Colonic mucosa (tissue), 4 donors: ENCODE results near the gene EPC2. TPM values are rescaled to one million over a fixed set of nuclear protein-coding genes. Genes with fewer than 3 reads are reported as not detected.
"Not testable (repeated sequence)": the region's sequence is repeated elsewhere in the genome, so short reads cannot be mapped to it uniquely, and the experiment has no call there.

Source experiments
- DNase-seq: peaks from one replicate; pipeline ENCODE4 v3.0.0-alpha.2; 2020
- H3K27ac ChIP-seq: fragments of 200-600 bp; one replicate; pipeline ENCODE4 v1.8.0; 2021
- H3K27me3 ChIP-seq: fragments of 200-600 bp; one replicate; pipeline ENCODE4 v1.8.0; 2021
- H3K36me3 ChIP-seq: fragments of 200-600 bp; one replicate; pipeline ENCODE4 v1.8.0; 2021
- H3K4me1 ChIP-seq: fragments of 200-600 bp; one replicate; pipeline ENCODE4 v1.8.0; 2021; ENCODE audit warnings: mild to moderate bottlenecking
- H3K4me3 ChIP-seq: fragments of 200-600 bp; one replicate; pipeline ENCODE4 v1.8.0; 2021
- H3K9ac ChIP-seq, 2 donors: one replicate each; pipeline ENCODE4 v1.7.0; 2013; ENCODE audit warnings: control low read depth in 2 of 2, low read depth in 2 of 2, low read length in 2 of 2
- H3K9me3 ChIP-seq: fragments of 200-600 bp; one replicate; pipeline ENCODE4 v1.8.0; 2021
- CTCF ChIP-seq: fragments of 200-600 bp; IDR thresholded peaks from one replicate; pipeline ENCODE4 v1.8.0; 2022; ENCODE audit warnings: antibody characterized with exemption, mild to moderate bottlenecking
- intact Hi-C: fragments of 100-400 bp; cut with DNase I; formaldehyde crosslinking; loops from one replicate; pipeline ENCODE4 v1.14.1; 2022
- total RNA-seq, 2 donors: library from RNA; stranded (reverse); fragmentation: NEBNext Ultra II Directional in 1 of 2; extraction: Animal tissue kit (Norgen Biotek cat#: 25700) in 1 of 2; gene quantifications; one replicate each; pipeline ENCODE4 v1.2.1, GENCODE V29; 2021
- donor health status: healthy.
- donor health status: DM: no; HTN: no; CAD: no.
- donor health status: DM: no; HTN: no; CAD: no.

Gene EPC2
- total RNA-seq, 2 donors from 2014 or later: 18.4 to 20.7 TPM

- peak overlapping the region; percentile 47 to 75 for H3K9ac ChIP-seq
- TF ChIP-seq CTCF: no peak
- no peaks in the 10 kb centered on the region for H3K36me3 ChIP-seq
- H3K27me3 ChIP-seq: no peaks in the 10 kb centered on the region
- no peaks in the 10 kb centered on the region for H3K9me3 ChIP-seq
- H3K4me1 ChIP-seq: no peaks in the 10 kb centered on the region
- intact Hi-C loops: no loop called here
- H3K4me3 ChIP-seq: peak overlapping the region; percentile 95
- H3K27ac ChIP-seq: peak overlapping the region; percentile 95
- DNase-seq: peak; percentile 66
Observed at GRCh38 chr2:148645539-148646230, 1.1 kb downstream of the EPC2 start.

GRCh38 chr2:148646231-148646559, 1.6 kb downstream of the EPC2 start:
- peak overlapping the region; percentile 95 for H3K27ac ChIP-seq
- DNase-seq: no peak
- no peaks in the 10 kb centered on the region for H3K36me3 ChIP-seq
- peak overlapping the region in 1 of 2 donors; percentile 47 for H3K9ac ChIP-seq
- TF ChIP-seq CTCF: no peak
- no peaks in the 10 kb centered on the region for H3K9me3 ChIP-seq
- no peaks in the 10 kb centered on the region for H3K4me1 ChIP-seq
- H3K4me3 ChIP-seq: peak overlapping the region; percentile 95
- intact Hi-C loops: no loop called here
- no peaks in the 10 kb centered on the region for H3K27me3 ChIP-seq

- H3K4me1 ChIP-seq, H3K27ac ChIP-seq: not testable (repeated sequence)
Observed at GRCh38 chr2:148647711-148648110, 3.2 kb downstream of the EPC2 start.

GRCh38 chr2:148649936-148650335, 5.4 kb downstream of the EPC2 start:
- no peaks in the 10 kb centered on the region for H3K36me3 ChIP-seq
- H3K27ac ChIP-seq: no peak overlapping the region
- no peak overlapping the region for H3K4me3 ChIP-seq
- H3K9me3 ChIP-seq: no peaks in the 10 kb centered on the region
- TF ChIP-seq CTCF: no peak
- H3K9ac ChIP-seq: no peak overlapping the region
- no peak for DNase-seq
- intact Hi-C loops: no loop called here
- H3K4me1 ChIP-seq: no peaks in the 10 kb centered on the region
- no peaks in the 10 kb centered on the region for H3K27me3 ChIP-seq

More at GRCh38 chr2:148647711-148648110, 3.2 kb downstream of the EPC2 start:
- H3K27me3 ChIP-seq, H3K4me3 ChIP-seq, intact Hi-C loops, H3K9ac ChIP-seq, DNase-seq, H3K9me3 ChIP-seq, H3K36me3 ChIP-seq: not testable (repeated sequence)

- TF ChIP-seq CTCF: no peak
Observed at GRCh38 chr2:148650881-148651280, 6.3 kb downstream of the EPC2 start.

GRCh38 chr2:148651972-148652371, 7.4 kb downstream of the EPC2 start:
- H3K9me3 ChIP-seq: no peaks in the 10 kb centered on the region
- TF ChIP-seq CTCF: no peak
- DNase-seq: no peak
- no peaks in the 10 kb centered on the region for H3K27me3 ChIP-seq
- H3K4me3 ChIP-seq: no peak overlapping the region
- intact Hi-C loops: no loop called here
- H3K4me1 ChIP-seq: no peaks in the 10 kb centered on the region
- no peaks in the 10 kb centered on the region for H3K36me3 ChIP-seq
- H3K9ac ChIP-seq: no peak overlapping the region
- no peak overlapping the region for H3K27ac ChIP-seq

More at GRCh38 chr2:148650881-148651280, 6.3 kb downstream of the EPC2 start:
- no peak for DNase-seq
- H3K4me1 ChIP-seq: no peaks in the 10 kb centered on the region
- no peak overlapping the region for H3K9ac ChIP-seq
- H3K4me3 ChIP-seq: no peak overlapping the region
- H3K36me3 ChIP-seq: no peaks in the 10 kb centered on the region
- H3K27me3 ChIP-seq: no peaks in the 10 kb centered on the region
- no peaks in the 10 kb centered on the region for H3K9me3 ChIP-seq
- intact Hi-C loops: no loop called here
- no peak overlapping the region for H3K27ac ChIP-seq
